Progenitor cell of endocrine pancreas (in vitro differentiated cells): Measurements from ENCODE around the gene DNAH14. TPM values are rescaled to one million over a fixed set of nuclear protein-coding genes. Genes with fewer than 3 reads are reported as not detected.
A peak's percentile ranks its signal among the peaks of the same experiment; 100 is the strongest.

Experiments used
- DNase-seq: peaks from one replicate; pipeline ENCODE4 v3.0.0; 2021; ENCODE audit warnings: low spot score; ENCODE audit not compliant: unreplicated experiment
- H3K27ac Mint-ChIP-seq: 2 replicates; pipeline ENCODE4 v1.8.0; 2021; ENCODE audit warnings: mild to moderate bottlenecking, moderate library complexity, mixed read lengths
- H3K27me3 Mint-ChIP-seq: 2 replicates; pipeline ENCODE4 v1.8.0; 2021; ENCODE audit warnings: mixed read lengths
- H3K36me3 Mint-ChIP-seq: 2 replicates; pipeline ENCODE4 v1.8.0; 2022; ENCODE audit warnings: mixed read lengths; ENCODE audit not compliant: insufficient read depth
- H3K4me1 Mint-ChIP-seq: 2 replicates; pipeline ENCODE4 v1.8.0; 2021; ENCODE audit warnings: low read depth, mixed read lengths
- H3K4me3 Mint-ChIP-seq: 2 replicates; pipeline ENCODE4 v1.8.0; 2021; ENCODE audit warnings: low read depth, mild to moderate bottlenecking, moderate library complexity, mixed read lengths
- H3K9me3 Mint-ChIP-seq: 2 replicates; pipeline ENCODE4 v1.8.0; 2021; ENCODE audit warnings: low read depth, mixed read lengths
- CTCF ChIP-seq: fragments of 200-600 bp; sonication (generic); IDR thresholded peaks from one replicate; pipeline ENCODE4 v1.5.0; 2021; ENCODE audit warnings: antibody characterized with exemption, mild to moderate bottlenecking; ENCODE audit not compliant: unreplicated experiment
- total RNA-seq: library from RNA; stranded (reverse); gene quantifications from 2 replicates; pipeline ENCODE4 v1.2.1, GENCODE V29; 2021

Gene DNAH14
- total RNA-seq, 1 donor from 2014 or later, result 71.7 TPM

DNA sequence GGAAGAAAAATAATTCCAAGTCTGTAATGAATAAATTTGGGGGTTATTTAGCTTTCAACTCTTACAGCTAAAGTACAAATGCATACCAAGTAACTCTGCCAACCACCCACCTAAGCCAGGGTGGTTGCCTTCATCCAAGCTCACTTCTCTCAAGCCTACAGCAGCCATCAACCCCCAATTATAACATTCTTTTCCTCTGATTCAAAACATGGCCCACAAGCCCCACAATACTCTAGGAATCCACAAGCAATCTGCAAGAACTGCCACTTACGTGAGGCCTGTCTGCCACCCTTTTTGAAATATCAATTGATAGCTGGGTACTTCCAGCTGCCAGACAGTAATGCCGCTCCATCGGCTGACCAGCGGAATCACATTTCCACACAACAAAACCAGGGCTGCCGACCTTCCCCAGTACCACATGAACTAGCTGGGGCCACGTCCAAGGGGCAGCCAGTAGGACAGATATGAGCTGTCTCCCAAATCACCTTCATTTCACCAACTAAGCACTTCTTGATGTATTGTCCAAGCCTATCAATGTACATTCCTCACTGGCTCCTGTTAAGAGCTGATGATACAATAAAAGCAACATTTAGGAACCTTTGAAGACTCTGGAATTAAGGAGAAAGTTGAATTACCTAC, 495.2 kb downstream of the DNAH14 start:
- Mint-ChIP-seq H3K36me3 (peaks cover 3% of the 10 kb centered on the region), H3K27ac (peak overlapping the region; percentile 6), H3K9me3 (no peaks in the 10 kb centered on the region), H3K27me3 (no peaks in the 10 kb centered on the region), H3K4me3 (peak overlapping the region; percentile 38), H3K4me1 (peaks cover 50% of the 10 kb centered on the region)
- TF ChIP-seq CTCF, result no peak
- no peak for DNase-seq

DNA sequence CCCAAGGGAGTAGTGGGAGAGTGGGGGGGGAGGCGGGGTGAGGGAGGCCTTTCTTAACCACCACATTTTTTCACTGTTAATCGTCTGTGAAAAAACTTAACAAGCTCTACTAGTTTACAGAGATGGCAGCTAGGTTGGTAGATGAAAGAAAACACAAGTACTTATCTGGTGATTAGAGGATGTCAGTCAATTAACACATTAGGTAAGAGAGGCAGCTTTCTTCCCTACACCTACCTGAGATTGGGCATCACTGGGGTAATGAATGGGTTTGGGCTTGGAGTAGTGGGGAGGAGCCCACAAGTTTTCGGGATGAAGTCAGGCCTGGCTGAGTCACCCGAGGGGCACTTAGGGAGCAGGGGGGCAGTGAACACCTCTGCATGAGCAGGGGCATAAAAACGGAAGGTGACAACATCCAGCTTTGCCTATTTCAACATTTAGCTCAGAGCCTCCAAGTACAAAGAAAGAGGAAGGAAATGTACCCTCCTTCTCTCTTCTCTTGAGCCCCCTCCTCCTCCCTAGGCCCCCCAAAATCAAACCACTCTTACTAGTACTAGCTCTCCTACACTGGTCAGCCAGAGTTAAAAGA, 495.8 kb downstream of the DNAH14 start:
- peaks cover 49% of the 10 kb centered on the region for H3K4me1 Mint-ChIP-seq
- no peaks in the 10 kb centered on the region for H3K27me3 Mint-ChIP-seq
- no peaks in the 10 kb centered on the region for H3K9me3 Mint-ChIP-seq
- DNase-seq, result no peak
- peaks cover 1% of the 10 kb centered on the region for H3K36me3 Mint-ChIP-seq
- TF ChIP-seq CTCF, result no peak
- H3K4me3 Mint-ChIP-seq, result peak overlapping the region; percentile 92
- no peak overlapping the region for H3K27ac Mint-ChIP-seq

DNA sequence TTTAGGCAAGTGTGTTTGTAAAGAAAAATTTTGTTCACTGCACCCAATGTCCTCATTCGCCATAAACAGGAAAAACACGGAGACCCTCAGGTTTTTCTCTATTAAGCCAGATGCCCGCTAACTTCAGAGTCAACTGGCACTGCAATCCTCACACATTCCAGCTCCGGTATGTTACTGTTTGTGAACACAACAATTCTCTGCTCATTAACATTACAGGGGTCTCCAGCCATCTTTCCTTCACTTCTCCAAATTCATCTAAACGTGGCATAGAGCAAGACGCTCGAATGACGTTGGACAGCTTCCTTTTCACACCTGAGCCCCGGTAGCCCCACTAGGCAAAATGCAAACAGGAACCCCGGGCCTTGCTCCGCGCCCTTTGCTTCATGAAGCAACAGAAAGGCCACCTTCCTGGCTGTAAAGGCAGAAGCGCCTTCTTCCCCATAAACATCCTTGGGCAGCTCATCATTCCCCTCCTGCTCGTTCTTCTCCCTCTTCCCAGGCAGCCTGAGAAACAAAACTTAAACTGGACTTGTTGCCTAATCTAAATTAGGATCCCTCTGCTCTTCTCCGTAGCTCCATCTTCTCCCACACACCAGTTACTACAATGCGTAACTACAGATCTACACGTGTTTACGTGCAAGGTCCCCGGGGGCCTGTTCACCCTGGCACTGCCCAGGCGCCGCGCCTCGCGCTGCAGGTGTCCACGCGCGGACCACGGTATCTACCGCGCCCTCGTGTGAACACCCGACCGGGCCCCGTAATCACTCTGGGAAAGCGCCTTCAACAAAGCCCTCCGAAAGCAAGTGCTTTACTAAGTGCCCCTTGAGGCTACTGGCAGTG, 497.1 kb downstream of the DNAH14 start:
- Mint-ChIP-seq H3K27ac (peak overlapping the region; percentile 88), H3K36me3 (no peaks in the 10 kb centered on the region), H3K27me3 (no peaks in the 10 kb centered on the region), H3K9me3 (no peaks in the 10 kb centered on the region), H3K4me3 (peak overlapping the region; percentile 92), H3K4me1 (peaks cover 49% of the 10 kb centered on the region)
- no peak for DNase-seq
- TF ChIP-seq CTCF, result no peak

DNA sequence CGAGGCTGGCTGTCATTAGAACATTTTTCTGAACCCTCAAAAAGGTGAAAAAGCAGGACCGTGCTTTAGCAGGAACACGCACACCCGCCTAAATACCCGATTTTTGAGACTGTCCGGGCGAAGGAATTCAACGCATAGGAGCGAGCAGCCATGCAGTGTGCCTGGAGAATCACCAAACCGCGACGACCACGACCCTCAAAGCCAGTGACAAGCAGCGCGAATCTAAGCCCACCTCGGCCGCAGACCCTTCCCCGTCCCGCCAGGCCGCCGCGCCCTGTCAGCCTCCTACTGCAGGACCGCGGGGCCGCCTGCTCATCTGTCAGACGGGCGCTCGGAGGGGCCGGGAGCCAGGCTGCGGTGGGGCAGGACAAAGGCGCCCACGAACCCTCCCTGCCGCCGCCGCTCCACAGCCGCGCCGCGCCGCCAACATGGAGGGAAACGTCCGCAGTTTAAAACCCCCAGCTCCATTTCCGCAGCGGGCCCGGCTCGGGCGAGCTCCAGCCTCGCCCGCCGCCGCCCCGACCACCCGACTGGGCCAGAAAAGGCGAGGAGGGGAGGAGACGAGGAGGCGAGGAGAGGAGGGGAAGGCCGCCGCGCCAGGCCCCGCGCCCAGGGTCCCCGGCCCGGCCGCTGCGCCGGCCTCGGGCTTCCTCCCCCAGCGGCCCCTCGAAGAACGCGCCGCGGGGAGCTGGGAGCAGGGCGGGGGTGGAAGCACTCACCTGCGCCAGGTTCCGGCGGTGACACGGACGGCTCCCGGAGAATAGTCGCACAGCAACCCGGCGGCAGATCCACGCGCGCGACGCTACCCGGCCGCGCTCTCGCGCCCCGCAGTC, 498.0 kb downstream of the DNAH14 start, which contains the start of gene LBR:
Gene LBR, minus strand, starts transcription at position 804 of the 833 bp plus-strand sequence. CDS start 3,963 bp downstream, outside the sequence.
- H3K4me1 Mint-ChIP-seq, result peaks cover 43% of the 10 kb centered on the region

More for the DNA sequence above, 498.0 kb downstream of the DNAH14 start, which contains the start of gene LBR:
- H3K27me3 Mint-ChIP-seq, result no peaks in the 10 kb centered on the region
- H3K9me3 Mint-ChIP-seq, result no peaks in the 10 kb centered on the region
- TF ChIP-seq CTCF, result no peak
- H3K27ac Mint-ChIP-seq, result peak within 1 kb of the TSS; percentile 96
- DNase-seq, result peak; percentile 28
- H3K4me3 Mint-ChIP-seq, result peak within 1 kb of the TSS; percentile 92
- no peaks in the 10 kb centered on the region for H3K36me3 Mint-ChIP-seq
